Fibroblast of skin of right biceps (primary cell): Measurements from ENCODE around the gene SCD5.

Experiments
- DNase-seq: peaks from one replicate; pipeline ENCODE4 v3.0.0-alpha.2; 2013

The SCD5 gene

GRCh38 chr4:82623121-82623683 lies 175.4 kb downstream of the SCD5 start:
- no peak for DNase-seq

GRCh38 chr4:82621251-82621650 lies 177.3 kb downstream of the SCD5 start:
- no peak for DNase-seq

DNA sequence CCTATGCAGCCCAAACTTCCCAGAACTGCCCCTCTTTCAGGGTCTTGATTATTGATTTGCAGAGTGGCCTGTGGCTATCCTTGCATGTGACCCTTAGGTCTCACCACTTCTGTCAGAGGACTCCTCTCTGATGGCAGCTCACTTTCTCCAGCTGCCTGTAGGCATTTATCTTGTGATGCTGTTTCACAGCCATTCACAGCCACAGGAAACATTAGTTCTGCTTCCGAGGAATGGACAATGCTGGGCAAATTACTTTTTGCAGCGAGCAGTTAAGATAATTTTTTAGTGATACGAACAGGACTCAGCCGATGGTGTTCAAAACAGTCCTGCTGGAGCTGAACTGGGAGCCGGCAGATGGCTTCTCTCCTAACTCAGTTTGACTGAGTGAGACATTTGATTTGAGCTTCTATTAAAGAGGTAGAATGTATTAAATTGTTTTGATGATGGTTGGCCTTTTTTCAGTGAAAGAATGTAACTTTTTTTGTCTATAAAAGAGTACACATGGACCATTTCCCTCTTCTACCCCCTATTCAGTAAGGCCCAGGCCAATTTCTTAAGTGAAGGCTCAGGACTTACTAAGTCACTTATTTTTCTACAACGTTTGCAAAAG lies 178.4 kb downstream of the SCD5 start:
- no peak for DNase-seq

DNA sequence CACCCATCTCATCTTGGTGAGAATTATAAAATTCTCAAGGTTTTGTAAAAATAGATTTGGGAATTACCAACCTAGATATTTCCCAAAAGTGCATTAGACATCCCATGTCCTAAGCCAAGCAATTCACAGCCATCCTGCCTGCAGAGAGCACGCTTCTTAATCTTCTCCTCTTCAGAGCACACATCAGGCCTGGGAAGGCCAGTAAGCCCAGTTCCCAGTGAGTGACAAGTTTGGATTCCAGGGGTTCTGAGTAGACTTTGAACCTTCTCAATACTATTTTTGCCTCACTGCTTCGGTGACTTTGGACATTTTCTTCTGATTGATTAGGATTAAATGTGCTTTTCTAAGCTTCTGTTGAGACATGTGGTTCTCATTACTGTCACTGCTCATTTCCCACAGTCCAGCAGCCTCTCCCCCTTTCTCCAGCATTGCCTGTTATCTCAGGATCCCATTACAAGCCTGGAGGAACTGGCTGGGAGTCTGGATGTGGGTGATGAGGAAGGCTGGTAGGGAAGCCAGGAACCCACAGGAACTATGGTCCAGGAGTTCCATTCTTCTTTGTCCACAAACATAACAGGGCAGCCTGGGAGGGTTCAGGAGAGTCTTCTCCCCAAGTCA lies 180.4 kb downstream of the SCD5 start:
- peak; percentile 67 for DNase-seq

DNA sequence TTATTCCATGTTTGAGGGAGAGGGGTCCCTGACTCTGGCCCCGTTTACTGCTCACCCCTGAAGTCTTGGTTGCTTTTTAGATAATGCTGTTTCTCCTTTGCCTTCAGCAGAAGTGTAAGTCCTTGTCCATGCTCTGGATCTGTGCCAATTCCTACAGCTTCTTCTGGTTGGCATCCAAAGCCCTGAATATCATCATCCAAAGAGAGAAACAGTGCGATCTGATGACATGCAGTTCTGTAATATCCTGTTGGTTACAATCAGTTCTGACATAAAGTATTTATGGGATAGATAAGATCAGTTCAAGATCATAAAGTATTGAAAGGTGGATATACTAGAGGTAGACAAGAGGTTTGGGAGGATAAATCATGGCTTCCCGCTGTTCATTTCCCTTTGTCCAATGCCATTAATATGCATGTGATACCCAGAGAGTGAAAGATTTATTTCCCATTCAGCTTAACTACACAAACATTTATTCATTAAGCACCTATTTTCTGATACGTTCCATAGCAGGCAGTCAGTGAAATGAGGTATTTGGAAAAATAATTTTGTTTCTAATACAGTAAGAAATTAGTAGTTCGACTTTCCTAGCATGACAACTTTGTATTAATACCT lies 183.7 kb downstream of the SCD5 start:
- DNase-seq: no peak

DNA sequence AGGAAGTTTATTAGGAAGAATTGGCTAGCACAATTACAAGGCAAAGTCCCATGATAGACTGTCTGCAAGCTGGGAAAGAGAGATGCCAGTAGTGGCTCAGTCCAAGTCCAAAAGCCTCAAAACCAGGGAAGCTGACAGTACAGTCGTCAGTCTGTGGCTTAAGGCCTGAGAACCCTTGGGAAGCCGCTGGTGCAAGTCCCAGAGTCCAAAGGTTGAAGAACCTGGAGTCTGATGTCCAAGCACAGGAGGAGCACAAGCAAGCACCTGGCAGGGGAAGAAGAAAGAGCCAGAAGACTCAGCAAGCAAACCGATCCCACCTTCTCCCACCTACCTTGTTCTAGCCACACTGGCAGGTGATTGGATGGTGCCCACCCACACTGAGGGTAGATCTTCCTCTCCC lies 185.5 kb downstream of the SCD5 start:
- DNase-seq: no peak

- no peak for DNase-seq
Measured at GRCh38 chr4:82611982-82612381, 186.6 kb downstream of the SCD5 start.

GRCh38 chr4:82611527-82611926 lies 187.1 kb downstream of the SCD5 start:
- DNase-seq: no peak

GRCh38 chr4:82610041-82610440 lies 188.6 kb downstream of the SCD5 start:
- DNase-seq: no peak

- no peak for DNase-seq
Measured at GRCh38 chr4:82606622-82607021, 192.0 kb downstream of the SCD5 start.

GRCh38 chr4:82604522-82604921 lies 194.1 kb downstream of the SCD5 start:
- no peak for DNase-seq

DNA sequence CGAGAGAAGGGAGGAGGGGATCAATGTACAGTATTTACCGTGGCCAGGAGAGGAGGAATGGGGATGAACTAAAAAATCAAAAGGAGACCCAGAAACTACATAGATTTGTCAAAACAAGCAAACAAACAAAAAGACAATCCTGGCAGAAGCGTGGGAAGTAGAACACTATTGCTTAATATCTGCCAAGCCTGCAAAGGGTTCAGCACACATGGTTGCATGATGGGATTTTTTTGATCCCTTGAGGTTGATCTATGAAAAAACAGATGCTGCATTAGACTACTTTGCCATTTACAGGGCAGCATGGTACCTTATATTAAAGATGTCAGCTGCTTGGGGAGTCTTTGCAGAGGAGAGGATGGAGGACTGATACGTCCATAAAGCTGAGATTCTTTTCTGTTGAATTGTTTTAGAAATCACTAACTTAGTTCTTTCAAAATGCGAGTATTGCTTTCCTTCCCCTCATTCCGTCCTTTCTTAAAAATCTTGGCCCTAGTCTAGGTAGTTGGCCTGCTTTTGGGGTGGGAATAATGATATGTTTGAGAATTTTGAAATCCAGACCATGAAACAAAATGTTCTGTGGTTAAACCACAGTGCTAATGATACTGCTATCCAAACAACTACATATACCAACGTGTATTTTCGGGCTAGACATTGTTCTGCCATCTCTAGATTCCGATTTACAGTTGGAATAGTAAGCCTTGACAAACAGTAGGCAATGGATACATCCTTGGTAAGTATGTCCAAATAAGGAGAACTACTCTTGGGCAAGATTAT lies 197.2 kb downstream of the SCD5 start:
- no peak for DNase-seq

GRCh38 chr4:82599336-82599735 lies 199.3 kb downstream of the SCD5 start:
- DNase-seq: no peak

DNA sequence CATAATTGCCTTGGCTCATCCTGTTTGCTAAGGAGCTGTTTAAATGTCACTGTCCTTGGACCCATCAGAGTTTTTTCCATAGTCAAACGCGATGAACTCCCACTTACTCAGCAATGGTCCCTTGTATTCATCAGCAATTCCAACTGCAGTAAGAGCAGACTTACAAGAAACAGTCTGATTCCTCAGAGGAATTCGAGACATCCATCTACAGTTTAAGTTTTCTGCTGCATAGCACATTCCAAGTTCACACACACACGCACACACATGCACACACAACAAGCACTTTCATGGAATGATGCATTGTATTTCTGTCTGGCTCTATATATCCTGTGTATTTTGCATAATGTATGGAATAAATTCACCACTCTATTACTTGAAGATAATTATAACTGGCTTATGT lies 204.1 kb downstream of the SCD5 start:
- DNase-seq: peak; percentile 17

DNA sequence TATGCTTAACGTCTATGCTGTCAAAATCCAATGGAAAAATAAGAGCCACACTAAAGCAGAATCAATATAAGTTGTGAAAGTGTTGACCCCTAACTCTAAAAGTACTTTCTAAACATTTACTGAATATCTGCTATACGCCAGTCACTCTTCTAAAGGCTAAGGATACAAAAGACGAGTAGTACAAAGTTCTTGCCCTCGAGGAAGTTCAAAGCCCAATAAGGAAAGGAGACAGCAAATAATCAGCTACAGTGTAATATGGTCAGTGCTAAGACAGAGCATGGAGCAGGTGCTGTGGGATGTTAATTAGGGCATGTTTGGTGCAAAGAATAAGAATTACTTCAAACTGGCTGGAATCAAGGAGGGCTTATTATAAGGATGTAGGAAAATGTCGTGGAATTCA lies 205.2 kb downstream of the SCD5 start:
- no peak for DNase-seq

GRCh38 chr4:82592639-82593038 lies 206.0 kb downstream of the SCD5 start:
- no peak for DNase-seq

- no peak for DNase-seq
Measured at GRCh38 chr4:82591592-82591991, 207.0 kb downstream of the SCD5 start.

- no peak for DNase-seq
Measured at GRCh38 chr4:82589756-82590155, 208.8 kb downstream of the SCD5 start.

GRCh38 chr4:82588771-82589270 lies 209.8 kb downstream of the SCD5 start:
- no peak for DNase-seq

DNA sequence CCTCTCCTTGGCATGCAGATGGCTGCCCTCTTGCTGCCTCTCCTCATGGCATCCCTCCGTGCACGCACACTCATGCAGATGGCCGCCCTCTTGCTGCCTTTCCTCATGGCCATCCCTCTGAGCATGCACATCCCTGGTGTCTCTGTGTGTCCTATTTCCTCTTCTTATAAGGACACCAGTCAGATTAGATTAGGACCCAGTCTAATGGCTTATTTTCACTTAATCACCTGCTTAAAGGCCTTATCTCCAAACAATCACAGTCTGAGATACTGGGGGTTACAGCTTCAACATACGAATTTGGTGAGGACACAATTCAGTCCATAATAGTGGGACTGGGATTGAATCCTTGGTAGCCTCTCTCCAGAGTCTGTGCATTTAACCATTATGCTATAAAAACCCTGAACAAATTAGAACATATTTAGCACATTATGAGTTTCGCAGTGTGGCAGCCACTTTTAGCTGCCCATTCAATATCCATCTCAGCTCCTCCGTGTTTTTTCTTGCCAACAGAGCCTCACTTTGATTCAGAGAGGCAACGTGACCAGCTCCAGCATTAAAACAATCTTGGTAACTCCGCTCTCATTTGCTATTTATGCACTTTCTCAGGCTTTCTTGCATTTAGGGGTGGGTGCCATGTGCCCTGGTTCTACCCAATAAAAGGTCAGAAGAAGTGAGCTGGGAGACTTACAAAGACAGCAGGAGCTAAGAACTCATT lies 210.6 kb downstream of the SCD5 start:
- DNase-seq: no peak

- no peak for DNase-seq
Measured at GRCh38 chr4:82585690-82586435, 212.7 kb downstream of the SCD5 start.

- DNase-seq: no peak
Measured at GRCh38 chr4:82584931-82585330, 213.7 kb downstream of the SCD5 start.
